Fibroblast of lung (primary cell): ENCODE data around the gene DYSF. TPM values are rescaled to one million over a fixed set of nuclear protein-coding genes. Genes with fewer than 3 reads are reported as not detected.

ENCODE experiments used
- DNase-seq, 2 donors: peaks; one replicate each; pipeline versions ENCODE4 v3.0.0 to v3.0.0-alpha.2; 2010; ENCODE audit warnings: low read depth in 2 of 2
- H2AFZ ChIP-seq: 2 replicates; pipeline ENCODE4 v1.5.1; 2012; ENCODE audit warnings: low read length, control low read depth, inconsistent platforms
- H3K27ac ChIP-seq: 2 replicates; pipeline ENCODE4 v1.5.1; 2011; ENCODE audit warnings: low read length, control low read depth; ENCODE audit not compliant: insufficient read depth
- H3K27me3 ChIP-seq: 2 replicates; pipeline ENCODE4 v1.5.1; 2011; ENCODE audit warnings: mild to moderate bottlenecking, low read length; ENCODE audit not compliant: control insufficient read depth, insufficient read depth
- H3K36me3 ChIP-seq: 2 replicates; pipeline ENCODE4 v1.5.1; 2011; ENCODE audit warnings: low read length; ENCODE audit not compliant: control insufficient read depth, insufficient read depth
- H3K4me1 ChIP-seq: 2 replicates; pipeline ENCODE4 v1.5.1; 2011; ENCODE audit warnings: low read length; ENCODE audit not compliant: control insufficient read depth, insufficient read depth; ENCODE audit errors: extremely low read depth
- H3K4me2 ChIP-seq: 2 replicates; pipeline ENCODE4 v1.5.1; 2011; ENCODE audit warnings: low read length, control low read depth; ENCODE audit not compliant: insufficient read depth; ENCODE audit errors: extremely low read depth
- H3K4me3 ChIP-seq, 4 experiments: fragments of 200-600 bp in 1 of 4; sonication (generic) in 1 of 4; replicated peaks in 1 of 4; 2 replicates each; pipeline ENCODE4 v1.5.1; 2011 to 2016; ENCODE audit warnings: low read length in 4 of 4, low read depth in 3 of 4, mild to moderate bottlenecking in 3 of 4, control low read depth in 2 of 4, inconsistent platforms in 1 of 4, mixed read lengths in 1 of 4; ENCODE audit not compliant: insufficient read depth in 1 of 4; ENCODE audit errors: control extremely low read depth in 1 of 4
- H3K79me2 ChIP-seq: 2 replicates; pipeline ENCODE4 v1.5.1; 2012; ENCODE audit warnings: mild to moderate bottlenecking, low read length, inconsistent platforms; ENCODE audit not compliant: control insufficient read depth, insufficient read depth
- H3K9ac ChIP-seq: 2 replicates; pipeline ENCODE4 v1.5.1; 2011; ENCODE audit warnings: mild to moderate bottlenecking, low read length, control low read depth; ENCODE audit not compliant: insufficient read depth
- H3K9me3 ChIP-seq: 2 replicates; pipeline ENCODE4 v1.5.1; 2012; ENCODE audit warnings: low read depth, low read length; ENCODE audit not compliant: control insufficient read depth, insufficient read depth
- H4K20me1 ChIP-seq: 2 replicates; pipeline ENCODE4 v1.5.1; 2011; ENCODE audit warnings: low read length; ENCODE audit not compliant: control insufficient read depth, insufficient read depth; ENCODE audit errors: extremely low read depth
- EZH2 ChIP-seq: IDR thresholded peaks from 2 replicates; pipeline ENCODE4 v1.5.1; 2012; ENCODE audit warnings: low read length, control low read depth, mild to moderate bottlenecking; ENCODE audit errors: missing control alignments
- polyA plus RNA-seq, 2 donors: library from polyadenylated mRNA; depleted of rRNA in 1 of 2; stranded (reverse) in 1 of 2; unstranded in 1 of 2; fragments of >200 nt; gene quantifications; 2 replicates each; pipeline ENCODE4 v1.2.1, GENCODE V29; 2011 to 2012; ENCODE audit warnings: missing spikeins in 1 of 2
- total RNA-seq: library from RNA; depleted of rRNA; stranded (reverse); fragments of >200 nt; gene quantifications from 2 replicates; pipeline ENCODE4 v1.2.1, GENCODE V29; 2014
- TF ChIP-seq, protein P1 (sequence below), 2 donors: IDR thresholded peaks in 1 of 2; conservative IDR thresholded peaks in 1 of 2; 1 replicate in 1 of 2; 2 replicates in 1 of 2; pipeline ENCODE4 v1.5.1; 2011 to 2012; ENCODE audit warnings: low read length in 2 of 2, control low read depth in 1 of 2, inconsistent platforms in 1 of 2, low read depth in 1 of 2, mild to moderate bottlenecking in 1 of 2

DYSF gene
- total and polyA plus RNA-seq, 2 donors (not counting 1 experiment from before 2014, with no cell fraction given) = under 0.01 to 0.67 TPM

DNA sequence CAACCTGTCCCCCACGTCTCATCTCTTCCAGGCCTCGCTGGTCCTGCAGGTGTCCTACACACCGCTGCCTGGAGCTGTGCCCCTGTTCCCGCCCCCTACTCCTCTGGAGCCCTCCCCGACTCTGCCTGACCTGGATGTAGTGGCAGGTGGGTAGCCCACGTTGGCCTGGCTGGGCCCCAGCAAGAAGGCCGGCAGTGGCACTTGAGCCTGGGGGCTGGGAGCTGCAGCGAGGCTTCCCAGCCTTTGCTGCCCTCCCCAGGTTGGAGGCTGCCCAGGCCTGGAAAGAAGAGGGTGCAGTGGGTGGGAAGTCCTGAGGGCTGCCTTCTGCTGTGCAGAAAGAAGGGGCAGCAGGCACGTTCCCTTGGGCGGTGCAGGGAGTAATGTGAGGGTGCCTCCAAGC, 58.4 kb downstream of the DYSF start:
- no peaks in the 10 kb centered on the region for H3K79me2 ChIP-seq
- no peak overlapping the region for H3K27ac ChIP-seq
- H3K4me3 ChIP-seq = no peak overlapping the region
- H3K9me3 ChIP-seq = no peaks in the 10 kb centered on the region
- H3K4me1 ChIP-seq = no peaks in the 10 kb centered on the region
- H3K9ac ChIP-seq = no peak overlapping the region
- no peaks in the 10 kb centered on the region for H4K20me1 ChIP-seq
- H3K4me2 ChIP-seq = no peak overlapping the region
- no peak overlapping the region for H2AFZ ChIP-seq
- H3K36me3 ChIP-seq = no peaks in the 10 kb centered on the region
- H3K27me3 ChIP-seq = no peaks in the 10 kb centered on the region
- TF ChIP-seq, protein P1, sequence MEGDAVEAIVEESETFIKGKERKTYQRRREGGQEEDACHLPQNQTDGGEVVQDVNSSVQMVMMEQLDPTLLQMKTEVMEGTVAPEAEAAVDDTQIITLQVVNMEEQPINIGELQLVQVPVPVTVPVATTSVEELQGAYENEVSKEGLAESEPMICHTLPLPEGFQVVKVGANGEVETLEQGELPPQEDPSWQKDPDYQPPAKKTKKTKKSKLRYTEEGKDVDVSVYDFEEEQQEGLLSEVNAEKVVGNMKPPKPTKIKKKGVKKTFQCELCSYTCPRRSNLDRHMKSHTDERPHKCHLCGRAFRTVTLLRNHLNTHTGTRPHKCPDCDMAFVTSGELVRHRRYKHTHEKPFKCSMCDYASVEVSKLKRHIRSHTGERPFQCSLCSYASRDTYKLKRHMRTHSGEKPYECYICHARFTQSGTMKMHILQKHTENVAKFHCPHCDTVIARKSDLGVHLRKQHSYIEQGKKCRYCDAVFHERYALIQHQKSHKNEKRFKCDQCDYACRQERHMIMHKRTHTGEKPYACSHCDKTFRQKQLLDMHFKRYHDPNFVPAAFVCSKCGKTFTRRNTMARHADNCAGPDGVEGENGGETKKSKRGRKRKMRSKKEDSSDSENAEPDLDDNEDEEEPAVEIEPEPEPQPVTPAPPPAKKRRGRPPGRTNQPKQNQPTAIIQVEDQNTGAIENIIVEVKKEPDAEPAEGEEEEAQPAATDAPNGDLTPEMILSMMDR (conservative IDR thresholded peaks at IDR 0.05 in 1 of 2, IDR thresholded peaks at IDR 0.05 in 1 of 2; ENCODE audit: low read depth in 1 of 2, low read length in 2 of 2) = no peak
- no peak for TF ChIP-seq EZH2
- DNase-seq = no peak

DNA sequence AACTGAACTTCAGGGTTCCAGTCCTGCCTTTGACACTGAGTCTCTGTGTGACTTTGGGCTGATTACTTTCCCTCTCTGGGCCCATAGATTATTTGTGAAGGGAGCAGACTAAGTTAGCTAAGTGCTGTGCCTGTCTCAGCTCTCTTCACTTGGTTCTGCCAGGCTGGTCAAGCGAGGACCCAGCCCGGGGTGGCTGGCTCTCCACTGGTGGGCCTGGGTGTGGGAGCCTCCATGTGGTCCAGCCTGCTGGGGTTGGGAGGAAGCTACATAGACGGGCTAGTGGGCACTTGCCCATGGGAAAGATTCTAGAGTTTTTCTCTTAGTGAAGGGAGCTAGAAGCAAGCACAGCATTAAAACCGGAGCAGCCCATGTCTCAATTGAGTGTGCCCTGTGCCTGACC, 59.0 kb downstream of the DYSF start:
- H3K4me1 ChIP-seq = no peaks in the 10 kb centered on the region
- DNase-seq = no peak
- no peak overlapping the region for H2AFZ ChIP-seq
- H3K4me2 ChIP-seq = no peak overlapping the region
- H3K9me3 ChIP-seq = no peaks in the 10 kb centered on the region
- no peak overlapping the region for H3K4me3 ChIP-seq
- H3K27ac ChIP-seq = no peak overlapping the region
- H4K20me1 ChIP-seq = no peaks in the 10 kb centered on the region
- H3K27me3 ChIP-seq = no peaks in the 10 kb centered on the region
- TF ChIP-seq EZH2 = no peak
- TF ChIP-seq, protein P1 (conservative IDR thresholded peaks at IDR 0.05 in 1 of 2, IDR thresholded peaks at IDR 0.05 in 1 of 2; ENCODE audit: low read depth in 1 of 2, low read length in 2 of 2) = no peak
- no peaks in the 10 kb centered on the region for H3K79me2 ChIP-seq
- H3K9ac ChIP-seq = no peak overlapping the region
- no peaks in the 10 kb centered on the region for H3K36me3 ChIP-seq

DNA sequence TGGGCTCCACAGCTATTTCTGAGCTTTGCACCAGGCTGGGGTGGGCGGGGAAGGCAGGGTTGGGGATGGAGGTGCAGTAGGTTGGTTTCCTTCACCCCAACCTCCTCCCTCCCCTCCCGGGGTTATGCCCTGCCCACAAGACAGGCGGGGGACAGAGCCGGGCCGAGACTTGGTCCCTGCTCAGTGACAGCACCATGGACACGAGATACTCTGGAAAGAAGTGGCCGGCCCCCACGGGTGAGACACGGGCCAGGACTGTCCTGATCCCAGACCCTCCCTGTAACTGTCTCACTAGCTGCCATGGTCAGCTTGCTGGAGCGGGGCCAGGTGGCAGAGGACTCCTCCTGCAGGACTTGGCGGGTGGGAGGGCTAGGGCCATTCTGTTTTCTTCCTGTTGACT, 59.7 kb downstream of the DYSF start:
- Histone ChIP-seq H3K4me1 (no peaks in the 10 kb centered on the region), H4K20me1 (no peaks in the 10 kb centered on the region), H3K9ac (no peak overlapping the region), H3K36me3 (no peaks in the 10 kb centered on the region), H2AFZ (no peak overlapping the region), H3K79me2 (no peaks in the 10 kb centered on the region), H3K4me2 (no peak overlapping the region), H3K27ac (no peak overlapping the region), H3K4me3 (no peak overlapping the region), H3K9me3 (no peaks in the 10 kb centered on the region), H3K27me3 (no peaks in the 10 kb centered on the region)
- DNase-seq = no peak
- TF ChIP-seq, protein P1 (conservative IDR thresholded peaks at IDR 0.05 in 1 of 2, IDR thresholded peaks at IDR 0.05 in 1 of 2; ENCODE audit: low read depth in 1 of 2, low read length in 2 of 2) = no peak
- TF ChIP-seq EZH2 = no peak
